HEK293 (cell line): ENCODE results near the gene JUP.

ENCODE experiments used
- CTCF ChIA-PET: fragments of 350-600 bp; formaldehyde crosslinking; extraction: SDS; loops from one replicate; lab custom pipeline; 2021; ENCODE audit warnings: antibody characterized with exemption; lab: Yijun Ruan, JAX
- POLR2A ChIA-PET: fragments of 300-600 bp; formaldehyde crosslinking; extraction: SDS; loops from one replicate; lab custom pipeline; 2020; ENCODE audit warnings: antibody characterized with exemption, inconsistent platforms; lab: Yijun Ruan, JAX
- H3K27ac ChIP-seq: fragments of 200-500 bp; sonication (Bioruptor generic); 2 replicates; pipeline ENCODE4 v1.5.1; 2014; ENCODE audit warnings: low read depth, low read length, control low read depth, inconsistent platforms; ENCODE audit errors: extremely low read depth
- H3K36me3 ChIP-seq, 2 experiments: fragments of 200-500 bp in 1 of 2; sonication (Bioruptor generic) in 1 of 2; 1 replicate in 1 of 2; 2 replicates in 1 of 2; pipeline ENCODE4 v1.5.1; 2014 to 2017; ENCODE audit warnings: inconsistent platforms in 2 of 2, low read length in 2 of 2; ENCODE audit not compliant: control insufficient read depth in 2 of 2, insufficient read depth in 1 of 2
- H3K4me1 ChIP-seq: fragments of 200-500 bp; sonication (Bioruptor generic); 2 replicates; pipeline ENCODE4 v1.5.1; 2014; ENCODE audit warnings: mild to moderate bottlenecking, low read length, inconsistent platforms; ENCODE audit not compliant: control insufficient read depth, insufficient read depth
- H3K4me3 ChIP-seq: 2 replicates; pipeline ENCODE4 v1.5.1; 2011; ENCODE audit warnings: low read depth, mild to moderate bottlenecking, control low read depth, low read length, moderate library complexity
- H3K9me3 ChIP-seq: fragments of 200-500 bp; sonication (Bioruptor generic); 2 replicates; pipeline ENCODE4 v1.5.1; 2014; ENCODE audit warnings: low read depth, low read length, inconsistent platforms; ENCODE audit not compliant: control insufficient read depth, insufficient read depth
- EGR2 ChIP-seq: fragments of 450-650 bp; formaldehyde crosslinking; IDR thresholded peaks from 2 replicates; pipeline ENCODE4 v1.5.1; 2016; ENCODE audit warnings: low read depth, missing biosample characterization, missing genetic modification characterization
- GLI4 ChIP-seq: fragments of 450-650 bp; formaldehyde crosslinking; IDR thresholded peaks from 2 replicates; pipeline ENCODE4 v1.5.1; 2016; ENCODE audit warnings: missing biosample characterization, missing genetic modification characterization
- MZF1 ChIP-seq: fragments of 450-650 bp; formaldehyde crosslinking; IDR thresholded peaks from 2 replicates; pipeline ENCODE4 v1.5.1; 2017; ENCODE audit warnings: missing biosample characterization, missing genetic modification characterization, borderline replicate concordance
- OVOL3 ChIP-seq: fragments of 450-650 bp; formaldehyde crosslinking; IDR thresholded peaks from 2 replicates; pipeline ENCODE4 v1.5.1; 2016; ENCODE audit warnings: missing biosample characterization, missing genetic modification characterization
- PRDM10 ChIP-seq: fragments of 450-650 bp; formaldehyde crosslinking; IDR thresholded peaks from 2 replicates; pipeline ENCODE4 v1.5.1; 2016; ENCODE audit warnings: missing biosample characterization, missing genetic modification characterization
- SP3 ChIP-seq: fragments of 450-650 bp; formaldehyde crosslinking; IDR thresholded peaks from 2 replicates; pipeline ENCODE4 v1.5.1; 2016; ENCODE audit warnings: missing biosample characterization, missing genetic modification characterization
- TRIM28 ChIP-seq: IDR thresholded peaks from 2 replicates; pipeline ENCODE4 v1.6.1; 2011; ENCODE audit warnings: low read length, control low read depth, borderline replicate concordance
- YY1 ChIP-seq: fragments of 450-650 bp; formaldehyde crosslinking; IDR thresholded peaks from 2 replicates; pipeline ENCODE4 v1.5.1; 2018; ENCODE audit warnings: missing biosample characterization, missing genetic modification characterization
- ZEB2 ChIP-seq: fragments of 450-650 bp; formaldehyde crosslinking; IDR thresholded peaks from 2 replicates; pipeline ENCODE4 v1.5.1; 2016; ENCODE audit warnings: missing biosample characterization, missing genetic modification characterization
- ZFHX2 ChIP-seq: fragments of 450-650 bp; formaldehyde crosslinking; conservative IDR thresholded peaks from 2 replicates; pipeline ENCODE4 v1.5.1; 2016; ENCODE audit warnings: missing biosample characterization, missing genetic modification characterization
- ZNF211 ChIP-seq: fragments of 450-650 bp; formaldehyde crosslinking; IDR thresholded peaks from 2 replicates; pipeline ENCODE4 v1.5.1; 2016; ENCODE audit warnings: low read depth, missing biosample characterization, missing genetic modification characterization
- ZNF26 ChIP-seq: fragments of 450-650 bp; formaldehyde crosslinking; IDR thresholded peaks from 2 replicates; pipeline ENCODE4 v1.5.1; 2016; ENCODE audit warnings: missing biosample characterization, missing genetic modification characterization
- ZNF341 ChIP-seq: fragments of 450-650 bp; formaldehyde crosslinking; IDR thresholded peaks from 2 replicates; pipeline ENCODE4; 2016; ENCODE audit warnings: low read depth, missing biosample characterization, missing genetic modification characterization
- ZNF629 ChIP-seq: fragments of 450-650 bp; formaldehyde crosslinking; IDR thresholded peaks from 2 replicates; pipeline ENCODE4 v1.5.1; 2017; ENCODE audit warnings: missing biosample characterization, missing genetic modification characterization
- ZNF707 ChIP-seq: fragments of 450-650 bp; formaldehyde crosslinking; IDR thresholded peaks from 2 replicates; pipeline ENCODE4 v1.5.1; 2016; ENCODE audit warnings: missing biosample characterization, missing genetic modification characterization
- ZNF785 ChIP-seq: fragments of 450-650 bp; formaldehyde crosslinking; IDR thresholded peaks from 2 replicates; pipeline ENCODE4 v1.5.1; 2016; ENCODE audit warnings: missing biosample characterization, missing genetic modification characterization
- ZNF830 ChIP-seq: fragments of 450-650 bp; IDR thresholded peaks from 2 replicates; pipeline ENCODE4 v1.5.0; 2018; ENCODE audit warnings: missing biosample characterization, missing genetic modification characterization, low read depth, mild to moderate bottlenecking, moderate library complexity
- ZNF843 ChIP-seq: fragments of 450-650 bp; formaldehyde crosslinking; IDR thresholded peaks from 2 replicates; pipeline ENCODE4 v1.5.1; 2016; ENCODE audit warnings: missing biosample characterization, missing genetic modification characterization
- TF ChIP-seq, protein P1 (sequence below): fragments of 450-650 bp; formaldehyde crosslinking; IDR thresholded peaks from 2 replicates; pipeline ENCODE4 v1.5.1; 2016; ENCODE audit warnings: missing biosample characterization, missing genetic modification characterization

The JUP gene

DNA sequence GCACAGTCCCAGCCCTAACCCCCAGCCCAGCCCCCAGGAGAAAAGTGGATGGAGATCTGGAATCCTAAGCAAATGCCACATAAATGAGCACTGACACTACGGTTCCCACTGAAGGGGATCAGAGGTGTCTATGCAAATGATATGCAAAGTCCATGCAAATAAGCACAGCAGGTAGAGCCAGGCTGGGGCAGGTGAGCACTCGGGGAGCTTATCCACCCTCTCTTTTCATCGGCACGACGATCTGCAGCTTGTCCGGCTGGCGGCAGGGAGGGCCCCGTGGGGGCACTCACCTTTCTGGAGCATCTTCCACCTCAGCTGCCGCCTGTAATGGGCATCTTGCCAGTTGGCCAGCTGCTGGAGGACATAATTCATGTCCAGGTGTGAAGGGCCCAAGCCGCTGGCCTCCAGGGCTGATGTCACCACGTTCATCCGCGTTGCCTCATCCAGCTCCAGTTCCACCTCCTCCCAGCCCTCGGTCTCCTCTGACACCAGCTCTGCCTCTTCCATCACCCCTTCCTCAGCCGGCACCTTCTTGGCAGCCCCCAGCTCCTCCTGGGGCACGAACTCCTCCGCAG is 61.9 kb downstream of the JUP start:
- no peaks in the 10 kb centered on the region for H3K9me3 ChIP-seq
- no peaks in the 10 kb centered on the region for H3K4me1 ChIP-seq
- CTCF ChIA-PET = interaction anchor here (0.5 to 1.4 kb wide), 4 partner anchors 29 to 331 kb away, joined by 3 to 5 read pairs (median 4); no protein-coding TSS in a partner anchor
- POLR2A ChIA-PET = interaction anchor here (0.6 to 4.9 kb wide), 5 partner anchors 10 to 1259 kb away, joined by 4 to 28 read pairs (median 9); partner anchors contain the start of genes EIF1 and HAP1
- H3K36me3 ChIP-seq = no peaks in the 10 kb centered on the region
- no peak overlapping the region for H3K4me3 ChIP-seq
- no peak for TF ChIP-seq MZF1 (tag by site-specific recombination)
- TF ChIP-seq ZNF341 (tag by site-specific recombination) = 0 out of 2 replicates have a peak, but pooled peaks have one; percentile 5
- no peak overlapping the region for H3K27ac ChIP-seq

DNA sequence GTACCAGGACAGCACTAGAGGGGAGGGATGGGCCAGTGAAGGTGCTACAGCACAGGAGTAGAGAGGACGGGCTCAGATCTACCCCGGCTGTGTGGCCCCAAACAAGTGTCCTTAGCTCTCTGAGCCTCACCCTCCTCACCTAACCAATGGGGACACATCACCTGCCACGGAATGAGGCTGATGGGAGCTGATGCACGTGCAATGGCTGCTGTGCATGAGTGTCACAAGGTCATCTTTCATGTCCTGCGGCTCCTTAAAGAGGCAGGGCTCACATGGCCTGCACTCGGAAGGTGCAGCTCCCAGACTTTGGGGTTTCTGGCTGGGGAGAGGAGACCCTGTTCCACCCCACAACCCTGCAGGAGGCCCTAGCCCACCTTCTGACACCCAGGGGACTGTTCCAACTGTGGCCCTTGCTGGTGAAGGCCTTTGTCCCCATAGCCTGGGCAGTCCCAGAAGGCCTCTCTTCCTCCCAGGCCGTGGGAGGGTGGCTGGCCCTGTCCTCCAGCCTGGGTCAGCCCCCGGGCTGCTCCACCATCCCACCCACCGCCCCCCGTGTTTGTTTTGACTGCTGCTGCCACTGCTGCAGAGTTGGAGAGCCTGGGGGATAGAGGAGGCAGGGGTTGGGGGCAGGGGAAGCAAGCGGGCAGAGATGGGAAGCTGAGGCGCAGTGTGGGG is 62.6 kb downstream of the JUP start:
- TF ChIP-seq GLI4 (tag by site-specific recombination) (no peak), ZFHX2 (tag by site-specific recombination) (peak; percentile 80), ZNF341 (tag by site-specific recombination) (peak; percentile 84), EGR2 (peak; percentile 81)
- TF ChIP-seq, all 188 proteins: peak for 3
- Histone ChIP-seq H3K36me3 (no peaks in the 10 kb centered on the region), H3K4me3 (no peak overlapping the region), H3K4me1 (no peaks in the 10 kb centered on the region), H3K27ac (no peak overlapping the region), H3K9me3 (no peaks in the 10 kb centered on the region)
- ChIA-PET POLR2A (interaction anchor here (0.6 to 4.9 kb wide), 6 partner anchors 10 to 1259 kb away, joined by 4 to 28 read pairs (median 8); partner anchors contain the start of genes EIF1 and HAP1), CTCF (interaction anchor here (0.6 kb wide), 1 partner anchor 300 kb away, joined by 3 read pairs; no protein-coding TSS in a partner anchor)

DNA sequence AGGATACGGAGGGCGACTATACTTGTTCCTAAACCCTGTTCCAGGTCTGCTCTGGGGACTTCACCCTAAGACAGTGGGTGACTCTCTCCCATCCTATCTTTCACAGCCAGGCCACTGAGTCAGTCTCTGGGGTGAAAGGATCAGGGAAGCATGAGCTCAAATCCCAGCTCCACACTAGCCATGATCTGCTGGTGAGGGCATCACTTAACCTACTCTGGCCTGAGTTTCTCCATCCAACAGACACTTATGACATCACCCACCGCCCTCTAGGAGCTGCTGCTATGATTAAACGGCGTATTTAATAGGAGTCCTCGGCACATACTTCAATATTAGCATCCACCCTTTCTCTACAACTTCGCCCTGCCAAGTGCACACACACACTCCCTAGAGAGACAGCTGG is 64.3 kb downstream of the JUP start:
- TF ChIP-seq YY1 (tag by site-specific recombination) (no peak), ZNF830 (tag by site-specific recombination) (no peak), ZNF211 (tag by site-specific recombination) (no peak), OVOL3 (tag by site-specific recombination) (no peak), ZNF629 (tag by site-specific recombination) (0 out of 2 replicates have a peak, but pooled peaks have one; percentile 15), ZNF843 (tag by site-specific recombination) (no peak), ZNF785 (tag by site-specific recombination) (no peak)
- POLR2A ChIA-PET = interaction anchor here (4.4 to 4.9 kb wide), 2 partner anchors 12 to 33 kb away, joined by 21 to 28 read pairs; partner anchors contain the start of genes EIF1 and HAP1

DNA sequence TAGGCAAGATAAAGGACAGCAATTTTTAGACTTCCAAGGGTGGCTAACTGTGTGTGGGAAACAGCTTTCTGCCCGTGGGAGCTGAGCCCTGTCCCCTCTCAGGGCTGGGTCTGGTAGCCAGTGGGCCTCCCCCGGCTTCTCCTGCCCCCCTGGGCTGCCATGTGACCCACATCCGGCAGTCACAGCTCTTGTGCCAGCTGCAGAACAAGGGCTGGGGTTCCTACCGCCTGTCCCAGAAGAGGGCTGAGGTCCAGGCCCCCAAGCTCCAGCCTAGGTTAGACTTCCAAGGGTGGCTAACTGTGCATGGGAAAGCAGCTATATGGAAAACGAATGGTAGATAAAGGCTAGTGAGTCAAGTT is 68.2 kb downstream of the JUP start:
- CTCF ChIA-PET = interaction anchor here (0.6 to 2.2 kb wide), 6 partner anchors 11 to 83 kb away, joined by 3 to 12 read pairs (median 6); no protein-coding TSS in a partner anchor
- Histone ChIP-seq H3K27ac (no peak overlapping the region), H3K4me1 (0 out of 2 replicates have a peak, but pooled peaks cover 4% of the 10 kb centered on the region), H3K4me3 (no peak overlapping the region), H3K9me3 (no peaks in the 10 kb centered on the region), H3K36me3 (no peaks in the 10 kb centered on the region)
- POLR2A ChIA-PET = interaction anchor here (0.6 to 4.4 kb wide), 4 partner anchors 10 to 29 kb away, joined by 4 to 18 read pairs (median 6); partner anchors contain the start of gene EIF1
- no peak for TF ChIP-seq ZEB2 (tag by site-specific recombination)
- TF ChIP-seq PRDM10 (tag by site-specific recombination) = 0 out of 2 replicates have a peak, but pooled peaks have one; percentile 20
- TF ChIP-seq ZFHX2 (tag by site-specific recombination) = 0 out of 2 replicates have a peak, but pooled peaks have one; percentile 13
- TF ChIP-seq SP3 (tag by site-specific recombination) = no peak
- TF ChIP-seq, protein P1, sequence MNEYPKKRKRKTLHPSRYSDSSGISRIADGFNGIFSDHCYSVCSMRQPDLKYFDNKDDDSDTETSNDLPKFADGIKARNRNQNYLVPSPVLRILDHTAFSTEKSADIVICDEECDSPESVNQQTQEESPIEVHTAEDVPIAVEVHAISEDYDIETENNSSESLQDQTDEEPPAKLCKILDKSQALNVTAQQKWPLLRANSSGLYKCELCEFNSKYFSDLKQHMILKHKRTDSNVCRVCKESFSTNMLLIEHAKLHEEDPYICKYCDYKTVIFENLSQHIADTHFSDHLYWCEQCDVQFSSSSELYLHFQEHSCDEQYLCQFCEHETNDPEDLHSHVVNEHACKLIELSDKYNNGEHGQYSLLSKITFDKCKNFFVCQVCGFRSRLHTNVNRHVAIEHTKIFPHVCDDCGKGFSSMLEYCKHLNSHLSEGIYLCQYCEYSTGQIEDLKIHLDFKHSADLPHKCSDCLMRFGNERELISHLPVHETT (tag by site-specific recombination) = no peak
- 0 out of 2 replicates have a peak, but pooled peaks have one; percentile 32 for TF ChIP-seq EGR2
- TF ChIP-seq TRIM28 = no peak
- TF ChIP-seq ZNF26 (tag by site-specific recombination) = no peak
- TF ChIP-seq ZNF707 (tag by site-specific recombination) = no peak
- no peak for TF ChIP-seq ZNF629 (tag by site-specific recombination)

More for the DNA sequence above, 64.3 kb downstream of the JUP start:
- Histone ChIP-seq H3K4me3 (no peak overlapping the region), H3K36me3 (no peaks in the 10 kb centered on the region), H3K27ac (no peak overlapping the region), H3K4me1 (0 out of 2 replicates have a peak, but pooled peaks cover 4% of the 10 kb centered on the region), H3K9me3 (no peaks in the 10 kb centered on the region)
- CTCF ChIA-PET = no interaction called here
